Measurements from ENCODE around the gene PPM1H.

DNA sequence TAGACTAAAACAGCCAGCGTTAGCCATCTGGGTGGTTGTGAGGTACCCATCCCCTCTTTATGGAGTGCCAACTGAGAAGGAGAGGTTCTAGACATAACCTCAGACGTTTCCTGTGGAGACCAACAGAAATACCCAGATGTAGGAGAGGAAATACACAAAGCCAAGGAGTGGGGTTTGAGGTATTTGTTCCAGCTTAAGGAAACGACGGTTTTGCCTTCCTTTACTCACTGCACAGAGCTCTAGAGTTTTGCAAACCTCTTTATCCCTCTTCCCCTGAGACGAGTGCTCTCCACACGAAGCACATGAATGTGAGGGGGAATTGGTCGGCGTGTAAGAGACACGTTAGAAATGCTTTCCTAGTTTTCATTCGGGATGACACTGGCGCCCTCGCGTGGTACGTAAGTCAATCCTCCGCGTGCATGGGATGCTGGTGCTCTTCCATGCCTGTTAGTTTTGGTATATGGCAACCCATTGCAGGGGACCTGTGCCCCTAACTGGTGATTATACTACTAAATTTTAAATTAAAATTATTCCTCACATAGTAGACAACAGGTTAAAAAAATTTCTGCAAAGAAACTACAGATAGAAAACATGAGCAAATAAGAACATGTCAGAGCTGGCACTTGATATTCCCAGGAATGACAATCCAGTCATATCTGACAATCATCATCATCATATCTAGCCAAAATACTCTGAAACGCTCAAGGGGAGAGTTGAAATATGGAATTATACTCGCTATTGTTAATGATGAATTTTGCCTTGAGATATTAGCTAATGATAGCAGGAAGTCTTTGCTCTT is 121.7 kb downstream of the PPM1H start:
- TF ChIP-seq, protein P1, sequence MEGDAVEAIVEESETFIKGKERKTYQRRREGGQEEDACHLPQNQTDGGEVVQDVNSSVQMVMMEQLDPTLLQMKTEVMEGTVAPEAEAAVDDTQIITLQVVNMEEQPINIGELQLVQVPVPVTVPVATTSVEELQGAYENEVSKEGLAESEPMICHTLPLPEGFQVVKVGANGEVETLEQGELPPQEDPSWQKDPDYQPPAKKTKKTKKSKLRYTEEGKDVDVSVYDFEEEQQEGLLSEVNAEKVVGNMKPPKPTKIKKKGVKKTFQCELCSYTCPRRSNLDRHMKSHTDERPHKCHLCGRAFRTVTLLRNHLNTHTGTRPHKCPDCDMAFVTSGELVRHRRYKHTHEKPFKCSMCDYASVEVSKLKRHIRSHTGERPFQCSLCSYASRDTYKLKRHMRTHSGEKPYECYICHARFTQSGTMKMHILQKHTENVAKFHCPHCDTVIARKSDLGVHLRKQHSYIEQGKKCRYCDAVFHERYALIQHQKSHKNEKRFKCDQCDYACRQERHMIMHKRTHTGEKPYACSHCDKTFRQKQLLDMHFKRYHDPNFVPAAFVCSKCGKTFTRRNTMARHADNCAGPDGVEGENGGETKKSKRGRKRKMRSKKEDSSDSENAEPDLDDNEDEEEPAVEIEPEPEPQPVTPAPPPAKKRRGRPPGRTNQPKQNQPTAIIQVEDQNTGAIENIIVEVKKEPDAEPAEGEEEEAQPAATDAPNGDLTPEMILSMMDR (IDR thresholded peaks at IDR 0.05), result peak in 5 of 6 experiments; percentile 28 to 60 (median 49)
- TF ChIP-seq POLR2A (IDR thresholded peaks at IDR 0.05), result no peak
